ENCODE measurements around the gene KLF12.

Gene KLF12

DNA sequence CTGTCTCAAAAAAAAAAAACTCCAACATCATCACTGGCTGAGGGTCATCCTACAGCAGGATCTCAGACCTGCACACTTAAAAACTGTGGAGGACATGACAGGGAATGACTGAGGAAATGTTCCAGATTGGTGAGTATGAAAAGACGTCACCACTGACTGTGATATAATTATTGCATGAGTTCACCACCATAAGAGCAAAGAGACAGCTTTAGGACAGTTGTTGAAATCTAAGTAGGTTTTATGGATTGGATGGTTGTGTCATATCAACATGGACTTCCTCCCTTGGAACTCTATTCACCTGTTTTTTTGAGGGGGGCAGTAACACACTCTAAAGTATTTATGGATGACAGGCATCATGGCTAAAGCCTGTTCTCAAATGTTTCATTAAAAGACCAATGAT is 31.5 kb downstream of the KLF12 start:
- no peak for DNase-seq

DNA sequence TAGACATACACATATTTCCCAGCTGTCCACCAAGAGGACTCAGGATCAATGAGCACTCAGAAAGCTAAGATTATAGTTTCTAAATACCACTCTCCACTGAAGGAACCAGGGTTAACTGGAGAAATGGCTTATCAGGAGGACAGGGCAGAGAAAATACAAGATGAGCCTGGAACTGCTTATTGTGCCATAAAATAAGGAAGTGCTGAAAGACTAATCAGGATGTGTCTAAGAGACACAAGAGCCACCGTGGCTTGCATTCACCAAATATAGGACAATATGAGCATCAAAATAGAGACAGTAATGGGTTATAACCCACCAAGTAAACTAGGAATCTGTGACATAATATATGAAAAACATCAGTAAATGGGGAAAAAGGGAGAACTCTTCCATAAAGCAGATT is 32.8 kb downstream of the KLF12 start:
- DNase-seq: no peak

DNA sequence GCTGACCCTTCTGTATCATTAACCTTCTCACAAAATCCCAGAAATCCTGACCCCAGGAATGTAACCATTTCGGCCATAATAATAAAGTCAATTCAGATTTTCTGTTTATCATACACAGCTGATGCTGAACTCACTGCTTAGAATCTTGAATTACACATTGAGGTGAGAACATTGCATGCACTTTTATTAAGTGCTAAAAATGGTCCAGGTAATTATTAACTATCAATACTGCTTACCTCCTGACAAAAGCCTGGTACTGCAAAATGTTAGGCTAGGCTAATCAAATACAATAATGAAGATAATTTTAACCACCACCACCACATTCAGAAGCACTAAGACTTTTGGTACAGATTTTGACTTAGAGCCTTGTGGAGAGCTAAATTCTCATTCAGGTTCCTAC is 36.1 kb downstream of the KLF12 start:
- DNase-seq: no peak

- DNase-seq: no peak
Observed at GRCh38 chr13:74097116-74097515, 37.1 kb downstream of the KLF12 start.

DNA sequence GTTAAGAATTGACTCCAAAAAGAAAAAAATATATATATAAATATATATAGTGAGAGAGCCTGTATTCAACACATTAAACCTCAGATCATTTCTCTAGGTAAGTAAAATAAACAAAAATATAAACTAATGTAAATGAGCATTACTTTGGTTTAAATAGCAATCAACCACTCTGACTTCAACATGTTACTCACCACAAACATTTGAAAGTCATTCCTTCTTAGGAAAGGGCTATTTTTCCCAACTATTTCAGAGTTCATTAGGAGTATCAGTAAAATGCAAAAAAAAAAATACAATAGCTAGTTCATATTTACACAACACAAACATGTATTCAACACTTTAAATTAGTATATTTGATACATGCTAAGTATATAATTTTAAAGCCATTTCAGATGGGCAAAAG is 40.5 kb downstream of the KLF12 start:
- DNase-seq: no peak

- DNase-seq: no peak
Observed at GRCh38 chr13:74092711-74093110, 41.5 kb downstream of the KLF12 start.

GRCh38 chr13:74090869-74091605 is 43.2 kb downstream of the KLF12 start:
- no peak for DNase-seq

DNA sequence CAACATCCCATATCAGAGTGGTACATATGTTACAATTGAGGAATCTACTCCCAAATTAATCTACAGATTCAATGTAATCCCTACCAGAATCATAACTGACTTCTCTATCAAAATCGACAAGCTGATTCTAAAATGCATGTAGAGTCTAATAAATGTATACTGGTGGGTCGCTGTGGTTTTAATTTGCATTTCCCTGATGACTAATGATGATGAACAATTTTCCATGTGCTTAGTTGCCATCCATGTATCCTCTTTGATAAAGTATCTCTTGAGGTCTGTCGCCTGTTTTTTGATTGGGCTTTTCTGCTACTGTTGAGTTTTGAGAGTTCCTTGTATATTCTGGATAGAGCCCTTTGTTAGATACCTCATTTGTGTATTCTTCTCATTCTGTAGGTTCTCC is 43.8 kb downstream of the KLF12 start:
- no peak for DNase-seq

DNA sequence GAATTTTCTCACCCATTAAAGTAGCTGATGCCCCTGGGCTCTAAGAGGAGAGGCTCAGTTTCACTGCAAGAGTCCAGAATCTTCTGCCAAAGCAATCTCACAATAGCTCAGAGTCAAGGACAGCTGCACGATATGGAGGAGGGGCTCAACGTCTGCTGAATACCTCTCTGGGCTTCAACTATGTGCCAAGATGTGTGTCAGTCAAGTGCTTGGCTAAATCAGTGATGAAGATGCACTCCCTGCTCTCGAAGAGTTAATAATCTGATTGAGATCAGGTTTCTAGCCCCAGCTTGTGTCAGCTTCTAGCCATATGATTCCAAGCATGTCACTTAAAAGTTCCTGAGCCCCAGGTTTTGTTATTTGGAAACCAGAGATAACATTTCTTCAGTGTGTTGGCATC is 46.8 kb downstream of the KLF12 start:
- no peak for DNase-seq

Measured in NCI-H2029 (cell line).